A549 (cell line): ENCODE measurements around the gene CPTP.

Experiments
- CBX2 ChIP-seq: fragments of 200-600 bp; sonication (generic); IDR thresholded peaks from 2 replicates; pipeline ENCODE4 v1.6.1; 2016; ENCODE audit warnings: low read depth, mild to moderate bottlenecking, borderline replicate concordance
- CHD4 ChIP-seq: fragments of 200-600 bp; sonication (generic); IDR thresholded peaks from 2 replicates; pipeline ENCODE4 v1.6.1; 2016; ENCODE audit warnings: antibody characterized with exemption, mild to moderate bottlenecking, borderline replicate concordance
- EHMT2 ChIP-seq: fragments of 200-600 bp; sonication (generic); IDR thresholded peaks from 2 replicates; pipeline ENCODE4 v1.6.1; 2016; ENCODE audit warnings: antibody characterized with exemption, low read depth, mild to moderate bottlenecking, moderate library complexity
- EP300 ChIP-seq, 2 experiments: fragments of >200 bp; sonication (Bioruptor Twin); formaldehyde crosslinking; IDR thresholded peaks; 2 replicates in 1 of 2; 3 replicates in 1 of 2; pipeline ENCODE4 v1.6.1; 2016 to 2017
- FOSL2 ChIP-seq, 2 experiments: fragments of 450-650 bp in 1 of 2; fragments of >200 bp in 1 of 2; sonication (Bioruptor Twin) in 1 of 2; formaldehyde crosslinking; IDR thresholded peaks; 2 replicates each; pipeline versions ENCODE4 v1.5.0 to v1.6.1; 2016 to 2020; ENCODE audit warnings: mild to moderate bottlenecking in 1 of 2, moderate library complexity in 1 of 2
- HDAC2 ChIP-seq: fragments of 200-600 bp; sonication (generic); IDR thresholded peaks from 2 replicates; pipeline ENCODE4 v1.6.1; 2016
- JUN ChIP-seq, 2 experiments: fragments of >200 bp; sonication (Bioruptor Twin); formaldehyde crosslinking; IDR thresholded peaks; 2 replicates in 1 of 2; 3 replicates in 1 of 2; pipeline ENCODE4 v1.6.1; 2016 to 2017
- MAFK ChIP-seq: fragments of 450-650 bp; IDR thresholded peaks from 2 replicates; pipeline ENCODE4 v1.6.1; 2014; ENCODE audit not compliant: partially characterized antibody
- NFE2L2 ChIP-seq: fragments of 150-350 bp; conservative IDR thresholded peaks from 2 replicates; pipeline ENCODE4 v1.6.1; 2014; ENCODE audit warnings: low read length
- POLR2A ChIP-seq: IDR thresholded peaks from 2 replicates; pipeline ENCODE4 v1.6.1; 2012; ENCODE audit warnings: mild to moderate bottlenecking, low read length
- RARB ChIP-seq: fragments of 250-450 bp; sonication (Bioruptor Pico); IDR thresholded peaks from 2 replicates; pipeline ENCODE4 v1.8.0; 2021; ENCODE audit warnings: mild to moderate bottlenecking, moderate library complexity
- TF ChIP-seq, protein P1 (sequence below): fragments of >200 bp; sonication (Bioruptor Twin); formaldehyde crosslinking; IDR thresholded peaks from 3 replicates; pipeline ENCODE4 v1.5.1; 2016
- TF ChIP-seq, protein P2 (sequence below): fragments of 450-650 bp; IDR thresholded peaks from 2 replicates; pipeline ENCODE4 v1.6.1; 2014; ENCODE audit warnings: antibody characterized with exemption
- TF ChIP-seq, protein P3 (sequence below): IDR thresholded peaks from 2 replicates; pipeline ENCODE4 v1.6.1; 2012

DNA sequence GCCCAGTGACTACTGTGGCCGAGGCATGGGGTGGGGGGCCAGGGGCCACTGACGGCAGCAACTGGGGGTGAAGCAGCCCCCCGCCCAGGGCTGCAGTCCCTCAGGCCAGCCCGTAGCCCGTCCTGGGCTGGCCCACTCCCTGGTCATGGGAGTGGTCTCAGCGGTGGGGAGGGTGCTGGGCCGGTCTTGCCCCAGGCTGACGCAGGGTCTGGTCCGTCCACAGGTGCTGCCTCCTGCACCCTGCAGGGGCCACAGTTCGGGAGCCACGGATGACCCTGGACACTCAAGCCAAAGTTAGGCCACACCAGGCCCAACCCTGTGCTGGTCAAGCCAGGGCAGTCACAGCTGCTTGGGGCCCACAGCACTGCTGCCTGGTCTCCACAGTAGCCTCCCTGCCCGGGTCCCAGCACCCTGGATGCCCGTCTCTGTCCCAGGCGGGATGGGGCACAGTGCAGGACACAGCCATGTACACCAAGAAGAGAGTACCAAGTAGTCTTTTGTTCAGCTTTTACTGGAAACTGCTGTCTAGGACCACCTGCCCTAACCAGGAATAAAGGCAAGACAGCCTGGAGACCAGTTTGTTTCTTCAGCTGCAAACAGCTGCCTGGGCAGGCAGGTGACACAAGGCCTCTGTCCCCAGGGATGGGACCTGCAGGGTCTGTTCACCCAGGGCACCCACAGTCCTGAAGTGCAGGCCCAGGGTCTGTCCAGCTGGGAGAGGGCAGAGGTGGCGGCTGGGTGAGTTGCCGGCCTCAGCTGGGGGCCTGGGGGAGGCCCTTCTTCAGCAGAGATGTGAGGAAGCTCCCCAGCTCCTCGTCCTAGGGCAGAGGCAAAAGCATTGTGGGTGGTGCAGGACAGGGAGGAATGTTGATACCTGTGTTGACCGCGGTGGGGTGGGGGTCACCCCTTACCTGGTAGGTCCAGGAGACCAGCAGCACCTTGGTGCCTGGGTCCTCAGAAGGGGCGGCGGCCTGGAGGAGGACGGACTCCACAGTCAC, 13.2 kb upstream of the CPTP start:
- TF ChIP-seq JUN (IDR thresholded peaks at IDR 0.05) (no peak), POLR2A (no peak), NFE2L2 (no peak), EP300 (IDR thresholded peaks at IDR 0.05) (no peak), MAFK (no peak), HDAC2 (no peak), RARB (no peak), FOSL2 (IDR thresholded peaks at IDR 0.05) (no peak), FOSL2 (CRISPR knock-in tag; IDR thresholded peaks at IDR 0.05) (no peak), CBX2 (no peak), EHMT2 (no peak), CHD4 (no peak)
- TF ChIP-seq, protein P1, sequence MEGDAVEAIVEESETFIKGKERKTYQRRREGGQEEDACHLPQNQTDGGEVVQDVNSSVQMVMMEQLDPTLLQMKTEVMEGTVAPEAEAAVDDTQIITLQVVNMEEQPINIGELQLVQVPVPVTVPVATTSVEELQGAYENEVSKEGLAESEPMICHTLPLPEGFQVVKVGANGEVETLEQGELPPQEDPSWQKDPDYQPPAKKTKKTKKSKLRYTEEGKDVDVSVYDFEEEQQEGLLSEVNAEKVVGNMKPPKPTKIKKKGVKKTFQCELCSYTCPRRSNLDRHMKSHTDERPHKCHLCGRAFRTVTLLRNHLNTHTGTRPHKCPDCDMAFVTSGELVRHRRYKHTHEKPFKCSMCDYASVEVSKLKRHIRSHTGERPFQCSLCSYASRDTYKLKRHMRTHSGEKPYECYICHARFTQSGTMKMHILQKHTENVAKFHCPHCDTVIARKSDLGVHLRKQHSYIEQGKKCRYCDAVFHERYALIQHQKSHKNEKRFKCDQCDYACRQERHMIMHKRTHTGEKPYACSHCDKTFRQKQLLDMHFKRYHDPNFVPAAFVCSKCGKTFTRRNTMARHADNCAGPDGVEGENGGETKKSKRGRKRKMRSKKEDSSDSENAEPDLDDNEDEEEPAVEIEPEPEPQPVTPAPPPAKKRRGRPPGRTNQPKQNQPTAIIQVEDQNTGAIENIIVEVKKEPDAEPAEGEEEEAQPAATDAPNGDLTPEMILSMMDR, result no peak
- TF ChIP-seq, protein P2, sequence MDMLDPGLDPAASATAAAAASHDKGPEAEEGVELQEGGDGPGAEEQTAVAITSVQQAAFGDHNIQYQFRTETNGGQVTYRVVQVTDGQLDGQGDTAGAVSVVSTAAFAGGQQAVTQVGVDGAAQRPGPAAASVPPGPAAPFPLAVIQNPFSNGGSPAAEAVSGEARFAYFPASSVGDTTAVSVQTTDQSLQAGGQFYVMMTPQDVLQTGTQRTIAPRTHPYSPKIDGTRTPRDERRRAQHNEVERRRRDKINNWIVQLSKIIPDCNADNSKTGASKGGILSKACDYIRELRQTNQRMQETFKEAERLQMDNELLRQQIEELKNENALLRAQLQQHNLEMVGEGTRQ, result no peak
- TF ChIP-seq, protein P3, sequence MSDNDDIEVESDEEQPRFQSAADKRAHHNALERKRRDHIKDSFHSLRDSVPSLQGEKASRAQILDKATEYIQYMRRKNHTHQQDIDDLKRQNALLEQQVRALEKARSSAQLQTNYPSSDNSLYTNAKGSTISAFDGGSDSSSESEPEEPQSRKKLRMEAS, result no peak
